ENCODE data around the gene MAX.

Gene MAX

GRCh38 chr14:65070471-65070976 lies 31.8 kb downstream of the MAX start:
- Histone ChIP-seq H3K36me3 (ENCODE audit: control insufficient read depth, low read depth, low read length) (peaks cover 6% of the 10 kb centered on the region), H3K27ac (ENCODE audit: low read length) (no peak overlapping the region), H3K9ac (ENCODE audit: low read length) (no peak overlapping the region), H3K4me3 (ENCODE audit: low read length) (no peak overlapping the region), H3K9me3 (ENCODE audit: control insufficient read depth, low read depth, low read length) (no peaks in the 10 kb centered on the region), H3K27me3 (ENCODE audit: control insufficient read depth, insufficient read depth, low read length) (no peaks in the 10 kb centered on the region), H3K4me1 (ENCODE audit: control insufficient read depth, low read depth, low read length) (no peaks in the 10 kb centered on the region)

- no peaks in the 10 kb centered on the region for H3K4me1 ChIP-seq (ENCODE audit: control insufficient read depth, low read depth, low read length)
- no peaks in the 10 kb centered on the region for H3K9me3 ChIP-seq (ENCODE audit: control insufficient read depth, low read depth, low read length)
- H3K36me3 ChIP-seq (ENCODE audit: control insufficient read depth, low read depth, low read length): peaks cover 10% of the 10 kb centered on the region
- H3K4me3 ChIP-seq (ENCODE audit: low read length): no peak overlapping the region
- no peak overlapping the region for H3K9ac ChIP-seq (ENCODE audit: low read length)
- no peaks in the 10 kb centered on the region for H3K27me3 ChIP-seq (ENCODE audit: control insufficient read depth, insufficient read depth, low read length)
- H3K27ac ChIP-seq (ENCODE audit: low read length): no peak overlapping the region
Observed at GRCh38 chr14:65069874-65070413, 32.4 kb downstream of the MAX start.

GRCh38 chr14:65065719-65066118 lies 36.6 kb downstream of the MAX start:
- Histone ChIP-seq H3K36me3 (ENCODE audit: control insufficient read depth, low read depth, low read length) (peaks cover 30% of the 10 kb centered on the region), H3K4me1 (ENCODE audit: control insufficient read depth, low read depth, low read length) (no peaks in the 10 kb centered on the region), H3K27ac (ENCODE audit: low read length) (no peak overlapping the region), H3K9ac (ENCODE audit: low read length) (no peak overlapping the region), H3K4me3 (ENCODE audit: low read length) (no peak overlapping the region), H3K9me3 (ENCODE audit: control insufficient read depth, low read depth, low read length) (no peaks in the 10 kb centered on the region), H3K27me3 (ENCODE audit: control insufficient read depth, insufficient read depth, low read length) (no peaks in the 10 kb centered on the region)

GRCh38 chr14:65062096-65063075 lies 39.9 kb downstream of the MAX start:
- Histone ChIP-seq H3K27ac (ENCODE audit: low read length) (no peak overlapping the region), H3K9ac (ENCODE audit: low read length) (no peak overlapping the region), H3K4me1 (ENCODE audit: control insufficient read depth, low read depth, low read length) (no peaks in the 10 kb centered on the region), H3K36me3 (ENCODE audit: control insufficient read depth, low read depth, low read length) (peaks cover 33% of the 10 kb centered on the region), H3K27me3 (ENCODE audit: control insufficient read depth, insufficient read depth, low read length) (no peaks in the 10 kb centered on the region), H3K9me3 (ENCODE audit: control insufficient read depth, low read depth, low read length) (no peaks in the 10 kb centered on the region), H3K4me3 (ENCODE audit: low read length) (no peak overlapping the region)

- H3K9me3 ChIP-seq (ENCODE audit: control insufficient read depth, low read depth, low read length): no peaks in the 10 kb centered on the region
- H3K4me3 ChIP-seq (ENCODE audit: low read length): no peak overlapping the region
- H3K27me3 ChIP-seq (ENCODE audit: control insufficient read depth, insufficient read depth, low read length): no peaks in the 10 kb centered on the region
- H3K9ac ChIP-seq (ENCODE audit: low read length): no peak overlapping the region
- H3K4me1 ChIP-seq (ENCODE audit: control insufficient read depth, low read depth, low read length): no peaks in the 10 kb centered on the region
- no peak overlapping the region for H3K27ac ChIP-seq (ENCODE audit: low read length)
- peaks cover 30% of the 10 kb centered on the region for H3K36me3 ChIP-seq (ENCODE audit: control insufficient read depth, low read depth, low read length)
Observed at GRCh38 chr14:65057695-65058094, 44.6 kb downstream of the MAX start.

GRCh38 chr14:65054471-65055085 lies 47.7 kb downstream of the MAX start:
- H3K4me3 ChIP-seq (ENCODE audit: low read length): no peak overlapping the region
- no peaks in the 10 kb centered on the region for H3K27me3 ChIP-seq (ENCODE audit: control insufficient read depth, insufficient read depth, low read length)
- no peak overlapping the region for H3K9ac ChIP-seq (ENCODE audit: low read length)
- H3K4me1 ChIP-seq (ENCODE audit: control insufficient read depth, low read depth, low read length): no peaks in the 10 kb centered on the region
- H3K9me3 ChIP-seq (ENCODE audit: control insufficient read depth, low read depth, low read length): no peaks in the 10 kb centered on the region
- H3K27ac ChIP-seq (ENCODE audit: low read length): no peak overlapping the region
- peaks cover 12% of the 10 kb centered on the region for H3K36me3 ChIP-seq (ENCODE audit: control insufficient read depth, low read depth, low read length)

GRCh38 chr14:65053466-65053865 lies 48.9 kb downstream of the MAX start:
- Histone ChIP-seq H3K4me1 (ENCODE audit: control insufficient read depth, low read depth, low read length) (no peaks in the 10 kb centered on the region), H3K9me3 (ENCODE audit: control insufficient read depth, low read depth, low read length) (no peaks in the 10 kb centered on the region), H3K9ac (ENCODE audit: low read length) (no peak overlapping the region), H3K36me3 (ENCODE audit: control insufficient read depth, low read depth, low read length) (peaks cover 9% of the 10 kb centered on the region), H3K27ac (ENCODE audit: low read length) (no peak overlapping the region), H3K4me3 (ENCODE audit: low read length) (no peak overlapping the region), H3K27me3 (ENCODE audit: control insufficient read depth, insufficient read depth, low read length) (no peaks in the 10 kb centered on the region)

- H3K27ac ChIP-seq (ENCODE audit: low read length): no peak overlapping the region
- H3K4me3 ChIP-seq (ENCODE audit: low read length): no peak overlapping the region
- H3K27me3 ChIP-seq (ENCODE audit: control insufficient read depth, insufficient read depth, low read length): no peaks in the 10 kb centered on the region
- H3K36me3 ChIP-seq (ENCODE audit: control insufficient read depth, low read depth, low read length): peaks cover 9% of the 10 kb centered on the region
- no peaks in the 10 kb centered on the region for H3K9me3 ChIP-seq (ENCODE audit: control insufficient read depth, low read depth, low read length)
- H3K9ac ChIP-seq (ENCODE audit: low read length): no peak overlapping the region
- no peaks in the 10 kb centered on the region for H3K4me1 ChIP-seq (ENCODE audit: control insufficient read depth, low read depth, low read length)
Observed at GRCh38 chr14:65052832-65053231, 49.5 kb downstream of the MAX start.

- no peak overlapping the region for H3K27ac ChIP-seq (ENCODE audit: low read length)
- no peak overlapping the region for H3K4me3 ChIP-seq (ENCODE audit: low read length)
- peaks cover 14% of the 10 kb centered on the region for H3K36me3 ChIP-seq (ENCODE audit: control insufficient read depth, low read depth, low read length)
- no peaks in the 10 kb centered on the region for H3K27me3 ChIP-seq (ENCODE audit: control insufficient read depth, insufficient read depth, low read length)
- H3K4me1 ChIP-seq (ENCODE audit: control insufficient read depth, low read depth, low read length): no peaks in the 10 kb centered on the region
- no peak overlapping the region for H3K9ac ChIP-seq (ENCODE audit: low read length)
- H3K9me3 ChIP-seq (ENCODE audit: control insufficient read depth, low read depth, low read length): no peaks in the 10 kb centered on the region
Observed at GRCh38 chr14:65045709-65046108, 56.6 kb downstream of the MAX start.

- peaks cover 16% of the 10 kb centered on the region for H3K36me3 ChIP-seq (ENCODE audit: control insufficient read depth, low read depth, low read length)
- no peak overlapping the region for H3K4me3 ChIP-seq (ENCODE audit: low read length)
- no peaks in the 10 kb centered on the region for H3K4me1 ChIP-seq (ENCODE audit: control insufficient read depth, low read depth, low read length)
- no peak overlapping the region for H3K27ac ChIP-seq (ENCODE audit: low read length)
- no peaks in the 10 kb centered on the region for H3K9me3 ChIP-seq (ENCODE audit: control insufficient read depth, low read depth, low read length)
- no peak overlapping the region for H3K9ac ChIP-seq (ENCODE audit: low read length)
- no peaks in the 10 kb centered on the region for H3K27me3 ChIP-seq (ENCODE audit: control insufficient read depth, insufficient read depth, low read length)
Observed at GRCh38 chr14:65045006-65045405, 57.3 kb downstream of the MAX start.

- peaks cover 16% of the 10 kb centered on the region for H3K36me3 ChIP-seq (ENCODE audit: control insufficient read depth, low read depth, low read length)
- H3K9me3 ChIP-seq (ENCODE audit: control insufficient read depth, low read depth, low read length): no peaks in the 10 kb centered on the region
- no peak overlapping the region for H3K4me3 ChIP-seq (ENCODE audit: low read length)
- H3K27me3 ChIP-seq (ENCODE audit: control insufficient read depth, insufficient read depth, low read length): no peaks in the 10 kb centered on the region
- H3K27ac ChIP-seq (ENCODE audit: low read length): no peak overlapping the region
- no peak overlapping the region for H3K9ac ChIP-seq (ENCODE audit: low read length)
- no peaks in the 10 kb centered on the region for H3K4me1 ChIP-seq (ENCODE audit: control insufficient read depth, low read depth, low read length)
Observed at GRCh38 chr14:65044596-65044959, 57.7 kb downstream of the MAX start.
